ENCODE measurements around the gene DMXL2.

- TF ChIP-seq POLR2AphosphoS5 (IDR thresholded peaks at IDR 0.05; ENCODE audit: low read depth, low read length), result no peak
- TF ChIP-seq TAF1 (IDR thresholded peaks at IDR 0.05; ENCODE audit: borderline replicate concordance, insufficient read depth, low read length), result no peak
- TF ChIP-seq REST (IDR thresholded peaks at IDR 0.05; ENCODE audit: insufficient read depth in 1 of 2, low read depth in 2 of 2, low read length in 2 of 2), result no peak
These were observed 197.8 kb downstream of the DMXL2 start for GRCh38 chr15:51424780-51425179.
